HG03439 (cell line): Measurements from ENCODE around the gene SPATA2L.

ENCODE experiments used
- ATAC-seq: cut with Tn5 transposase; IDR thresholded peaks from one replicate; pipeline ENCODE4 v1.9.1; 2021; ENCODE audit warnings: mild to moderate bottlenecking, moderate library complexity; ENCODE audit not compliant: unreplicated experiment

The SPATA2L gene

DNA sequence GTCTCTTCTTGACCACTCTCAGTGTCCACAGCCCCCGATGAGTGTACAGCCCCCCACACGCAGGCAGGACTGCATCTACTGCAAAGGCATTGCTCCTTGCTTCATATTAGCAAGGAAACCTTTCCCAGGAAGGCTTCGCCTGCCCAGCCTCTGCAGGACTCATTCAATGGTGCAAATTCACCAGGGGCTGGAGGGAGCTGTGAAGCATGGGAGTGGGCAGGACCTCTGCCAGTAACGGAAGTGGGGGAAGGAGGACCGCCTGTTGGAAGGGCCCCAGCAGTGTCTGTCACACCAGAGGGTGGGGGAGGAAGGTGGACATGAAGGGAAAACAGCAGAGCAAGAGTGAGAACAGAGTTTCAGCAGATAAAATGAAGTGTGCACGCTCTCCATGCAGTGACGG lies 41.4 kb downstream of the SPATA2L start:
- no peak for ATAC-seq

DNA sequence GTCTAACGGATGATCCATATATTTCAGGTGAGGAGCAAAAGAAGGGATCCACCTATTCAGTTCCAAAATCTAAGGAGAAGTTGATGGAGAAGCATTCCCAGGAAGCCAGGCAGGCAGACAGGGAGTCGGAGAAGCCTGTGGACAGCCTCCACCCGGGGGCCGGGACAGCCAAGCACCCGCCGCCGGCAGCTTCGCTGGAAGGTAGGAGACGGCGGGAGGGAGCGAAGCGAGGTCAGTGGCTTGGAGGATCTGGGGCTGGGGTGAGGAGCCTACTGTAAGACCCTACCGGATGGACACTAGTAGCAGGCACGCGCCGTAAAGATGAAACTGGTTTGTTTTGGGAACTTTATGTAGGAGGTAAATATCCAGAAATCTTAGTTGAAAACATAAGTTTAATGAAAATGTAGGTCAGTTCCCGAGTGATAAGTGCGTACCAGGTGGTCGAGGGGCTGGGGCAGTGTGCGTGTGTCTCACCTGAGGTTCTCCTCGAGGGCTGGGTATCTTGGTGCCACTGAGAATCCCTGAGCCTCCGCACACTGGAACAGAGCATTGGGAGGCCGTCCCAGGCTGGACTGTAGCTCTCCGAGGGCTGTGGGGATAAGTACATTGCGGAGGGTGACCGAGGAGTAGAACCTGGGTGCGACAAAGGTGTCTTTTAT lies 43.2 kb downstream of the SPATA2L start:
- ATAC-seq: no peak

- peak; percentile 88 for ATAC-seq
Measured at GRCh38 chr16:89657442-89658220, 43.9 kb downstream of the SPATA2L start, which contains the start of the genes CHMP1A and SPATA33. Gene CHMP1A (minus strand): TSS chr16:89657708. CDS start chr16:89657588, 120 bp downstream. Gene SPATA33 (plus strand): TSS chr16:89657836. CDS start chr16:89657912, 76 bp downstream.

- ATAC-seq: no peak
Measured at GRCh38 chr16:89656435-89657121, 44.9 kb downstream of the SPATA2L start.

DNA sequence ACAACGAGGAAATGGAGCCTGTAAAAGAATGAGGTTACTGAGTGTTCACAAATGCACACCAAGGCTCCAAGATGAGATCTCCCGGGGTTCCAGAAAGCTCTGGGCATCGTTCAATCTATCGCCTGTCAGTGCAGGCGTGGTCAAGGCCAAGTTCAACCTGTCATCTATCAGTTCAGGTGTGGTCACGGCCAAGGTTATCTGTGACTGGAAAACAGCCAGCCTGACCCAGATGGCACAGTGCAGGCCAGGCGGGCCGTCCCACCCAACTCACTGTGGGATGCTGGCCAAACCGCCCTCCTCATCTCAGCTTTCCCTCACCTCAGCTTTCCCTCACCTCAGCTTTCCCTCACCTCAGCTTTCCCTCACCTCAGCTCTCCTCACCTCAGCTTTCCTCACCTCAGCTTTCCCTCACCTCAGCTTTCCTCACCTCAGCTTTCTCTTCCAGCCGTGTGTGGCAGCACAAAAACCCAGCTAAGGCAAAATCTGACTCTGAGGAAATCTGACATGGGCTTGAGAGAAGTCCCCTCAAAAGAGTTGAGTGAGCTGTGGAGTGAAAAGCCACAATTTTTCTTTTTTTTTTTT lies 46.4 kb downstream of the SPATA2L start:
- no peak for ATAC-seq

DNA sequence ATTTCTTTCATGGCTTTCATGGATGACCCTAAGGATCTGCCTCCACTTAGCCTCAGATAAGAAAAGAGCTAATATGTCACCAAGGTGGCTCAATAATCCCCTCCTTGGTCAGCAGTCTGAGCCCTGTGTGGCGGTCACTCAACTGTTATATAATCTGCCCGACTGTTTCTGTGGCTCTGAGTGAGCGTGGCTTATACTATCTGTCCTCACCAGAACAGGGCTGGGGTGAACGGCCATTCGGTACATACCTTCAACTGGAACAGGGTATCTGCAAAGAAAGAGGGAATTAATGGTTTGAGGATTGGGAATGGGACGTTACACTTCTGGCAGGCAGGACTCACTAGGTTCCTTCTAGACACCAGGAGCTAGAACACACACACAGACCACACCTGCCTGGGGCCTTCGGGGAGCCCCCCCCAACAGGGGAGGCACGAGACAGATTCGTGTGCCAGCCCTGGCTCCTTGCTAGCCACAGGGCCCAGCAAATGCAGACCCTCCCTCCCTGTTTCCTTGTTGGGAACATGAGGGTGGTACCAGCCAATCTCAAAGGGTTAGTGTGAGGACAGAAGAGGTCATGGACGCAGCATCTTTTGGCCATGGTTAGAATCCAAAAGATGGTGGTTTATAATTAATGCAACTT lies 47.7 kb downstream of the SPATA2L start:
- ATAC-seq: no peak

- ATAC-seq: no peak
Measured at GRCh38 chr16:89651584-89651983, 49.9 kb downstream of the SPATA2L start.

DNA sequence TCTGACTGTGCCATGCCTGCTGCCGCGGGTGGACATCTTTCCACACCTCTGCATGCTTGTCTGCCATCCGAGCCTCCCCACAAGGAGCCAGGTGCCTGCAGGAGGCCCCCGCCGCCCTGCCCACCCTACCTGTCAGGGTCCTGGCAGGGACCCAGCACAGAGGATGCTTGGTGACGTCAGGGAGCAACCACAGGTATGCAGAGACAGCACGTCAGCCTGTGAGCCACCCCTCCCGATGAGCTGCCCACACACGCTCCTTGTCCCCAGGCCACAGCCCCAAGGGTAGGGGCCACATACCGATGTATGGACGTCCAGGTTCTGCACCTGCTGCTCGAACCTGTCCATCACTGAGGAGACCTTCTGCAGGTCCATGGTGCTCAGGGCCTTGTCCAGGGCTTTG lies 54.6 kb downstream of the SPATA2L start:
- ATAC-seq: no peak
